ENCODE results near the gene EXOC6B.

Gene EXOC6B

DNA sequence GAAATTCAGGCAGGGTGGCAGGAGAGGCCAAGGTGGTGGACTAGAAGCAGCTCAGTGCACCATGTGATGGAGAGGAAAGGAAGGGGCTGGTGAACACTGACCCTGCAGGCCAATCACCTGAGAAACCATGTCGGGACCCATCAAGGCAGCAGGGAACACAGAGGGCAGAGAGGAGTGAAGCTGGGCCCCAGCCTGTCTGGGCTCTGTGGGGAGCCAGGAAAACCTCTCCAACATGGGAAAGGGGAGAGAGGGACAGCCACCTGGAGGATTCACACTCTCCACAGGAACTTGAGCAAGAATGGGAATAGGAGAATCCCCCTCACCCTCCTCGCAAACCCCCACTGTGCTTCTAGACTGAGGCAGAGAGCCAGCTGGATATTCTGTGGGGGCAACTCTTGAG lies 592.6 kb downstream of the EXOC6B start:
- ATAC-seq = no peak
- TF ChIP-seq ZNF8 (CRISPR knock-in tag; IDR thresholded peaks at IDR 0.05) = no peak

DNA sequence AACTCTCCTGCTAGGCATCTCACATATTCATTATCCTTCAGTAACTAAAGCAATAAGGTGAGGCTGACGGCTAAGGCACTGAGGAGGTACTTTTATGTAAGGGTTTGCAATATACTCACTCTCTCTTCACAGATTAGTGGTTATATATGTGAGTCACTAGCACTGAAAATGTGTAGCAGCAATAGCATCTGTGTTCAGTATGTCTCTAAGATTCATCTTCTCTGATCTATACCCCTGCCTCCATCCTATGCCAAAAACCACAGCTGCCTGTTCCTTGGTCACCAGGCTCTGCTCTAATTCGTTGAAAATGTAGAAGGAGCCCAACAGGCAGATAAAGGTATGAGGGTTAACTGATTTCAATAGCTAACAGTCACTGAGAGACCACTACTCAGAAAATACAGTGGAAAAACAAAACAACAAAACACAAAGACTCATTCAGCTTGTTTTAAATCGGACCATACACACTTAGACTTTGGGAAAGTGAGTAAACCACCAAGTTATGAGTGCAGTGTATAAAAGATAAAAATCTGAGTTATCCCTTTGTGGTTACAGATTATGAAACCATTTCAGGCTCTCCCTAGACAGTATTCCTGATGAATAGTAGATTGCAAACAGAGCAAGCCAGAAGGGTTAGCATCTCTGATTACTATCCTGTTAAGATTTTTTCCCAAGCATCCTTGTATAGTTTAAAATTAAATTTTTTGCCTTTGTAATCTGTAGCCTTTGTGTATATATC lies 602.8 kb downstream of the EXOC6B start:
- TF ChIP-seq ZNF70 (CRISPR knock-in tag; IDR thresholded peaks at IDR 0.05) = 0 out of 2 replicates have a peak, but pooled peaks have one; percentile 26
- no peak for TF ChIP-seq RARB (CRISPR knock-in tag; IDR thresholded peaks at IDR 0.05)
- peak; percentile 77; the same call in 1 of the 2 replicates for TF ChIP-seq TCF4 (CRISPR knock-in tag; IDR thresholded peaks at IDR 0.05; ENCODE audit: borderline replicate concordance)
- TF ChIP-seq ESRRG (CRISPR knock-in tag; IDR thresholded peaks at IDR 0.05) = no peak
- peak; percentile 39; the same call in 1 of the 2 replicates for TF ChIP-seq ZFP3 (CRISPR knock-in tag; IDR thresholded peaks at IDR 0.05)
- no peak for TF ChIP-seq CREB5 (CRISPR knock-in tag; IDR thresholded peaks at IDR 0.05; ENCODE audit: low read depth)
- TF ChIP-seq, protein P1, sequence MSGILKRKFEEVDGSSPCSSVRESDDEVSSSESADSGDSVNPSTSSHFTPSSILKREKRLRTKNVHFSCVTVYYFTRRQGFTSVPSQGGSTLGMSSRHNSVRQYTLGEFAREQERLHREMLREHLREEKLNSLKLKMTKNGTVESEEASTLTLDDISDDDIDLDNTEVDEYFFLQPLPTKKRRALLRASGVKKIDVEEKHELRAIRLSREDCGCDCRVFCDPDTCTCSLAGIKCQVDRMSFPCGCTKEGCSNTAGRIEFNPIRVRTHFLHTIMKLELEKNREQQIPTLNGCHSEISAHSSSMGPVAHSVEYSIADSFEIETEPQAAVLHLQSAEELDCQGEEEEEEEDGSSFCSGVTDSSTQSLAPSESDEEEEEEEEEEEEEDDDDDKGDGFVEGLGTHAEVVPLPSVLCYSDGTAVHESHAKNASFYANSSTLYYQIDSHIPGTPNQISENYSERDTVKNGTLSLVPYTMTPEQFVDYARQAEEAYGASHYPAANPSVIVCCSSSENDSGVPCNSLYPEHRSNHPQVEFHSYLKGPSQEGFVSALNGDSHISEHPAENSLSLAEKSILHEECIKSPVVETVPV (CRISPR knock-in tag; IDR thresholded peaks at IDR 0.05) = no peak
- no peak for TF ChIP-seq PPARA (CRISPR knock-in tag; IDR thresholded peaks at IDR 0.05; ENCODE audit: borderline replicate concordance)
- TF ChIP-seq, protein P2, sequence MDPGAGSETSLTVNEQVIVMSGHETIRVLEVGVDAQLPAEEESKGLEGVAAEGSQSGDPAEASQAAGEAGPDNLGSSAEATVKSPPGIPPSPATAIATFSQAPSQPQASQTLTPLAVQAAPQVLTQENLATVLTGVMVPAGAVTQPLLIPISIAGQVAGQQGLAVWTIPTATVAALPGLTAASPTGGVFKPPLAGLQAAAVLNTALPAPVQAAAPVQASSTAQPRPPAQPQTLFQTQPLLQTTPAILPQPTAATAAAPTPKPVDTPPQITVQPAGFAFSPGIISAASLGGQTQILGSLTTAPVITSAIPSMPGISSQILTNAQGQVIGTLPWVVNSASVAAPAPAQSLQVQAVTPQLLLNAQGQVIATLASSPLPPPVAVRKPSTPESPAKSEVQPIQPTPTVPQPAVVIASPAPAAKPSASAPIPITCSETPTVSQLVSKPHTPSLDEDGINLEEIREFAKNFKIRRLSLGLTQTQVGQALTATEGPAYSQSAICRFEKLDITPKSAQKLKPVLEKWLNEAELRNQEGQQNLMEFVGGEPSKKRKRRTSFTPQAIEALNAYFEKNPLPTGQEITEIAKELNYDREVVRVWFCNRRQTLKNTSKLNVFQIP (CRISPR knock-in tag; IDR thresholded peaks at IDR 0.05; ENCODE audit: borderline replicate concordance, low read depth) = no peak
- peak; percentile 67 for TF ChIP-seq ISL1 (CRISPR knock-in tag; IDR thresholded peaks at IDR 0.05)
- no peak for TF ChIP-seq ZNF565 (CRISPR knock-in tag; conservative IDR thresholded peaks at IDR 0.05; ENCODE audit: low read depth)
- TF ChIP-seq GLIS3 (CRISPR knock-in tag; IDR thresholded peaks at IDR 0.05) = no peak
- no peak for TF ChIP-seq ZFP30 (CRISPR knock-in tag; IDR thresholded peaks at IDR 0.05)
- TF ChIP-seq OSR1 (CRISPR knock-in tag; IDR thresholded peaks at IDR 0.05) = no peak
- no peak for TF ChIP-seq PATZ1 (CRISPR knock-in tag; IDR thresholded peaks at IDR 0.05; ENCODE audit: borderline replicate concordance)
- TF ChIP-seq CSDC2 (CRISPR knock-in tag; IDR thresholded peaks at IDR 0.05) = 0 out of 2 replicates have a peak, but pooled peaks have one; percentile 45
- no peak for TF ChIP-seq SNAI2 (CRISPR knock-in tag; IDR thresholded peaks at IDR 0.05)
- no peak for TF ChIP-seq ZC3H10 (CRISPR knock-in tag; IDR thresholded peaks at IDR 0.05)
- no peak for TF ChIP-seq ZNF8 (CRISPR knock-in tag; IDR thresholded peaks at IDR 0.05)
- no peak for TF ChIP-seq BACH2 (CRISPR knock-in tag; IDR thresholded peaks at IDR 0.05; ENCODE audit: borderline replicate concordance)
- TF ChIP-seq ARNTL (CRISPR knock-in tag; IDR thresholded peaks at IDR 0.05; ENCODE audit: borderline replicate concordance, low read depth) = no peak
- peak; percentile 93 for ATAC-seq

DNA sequence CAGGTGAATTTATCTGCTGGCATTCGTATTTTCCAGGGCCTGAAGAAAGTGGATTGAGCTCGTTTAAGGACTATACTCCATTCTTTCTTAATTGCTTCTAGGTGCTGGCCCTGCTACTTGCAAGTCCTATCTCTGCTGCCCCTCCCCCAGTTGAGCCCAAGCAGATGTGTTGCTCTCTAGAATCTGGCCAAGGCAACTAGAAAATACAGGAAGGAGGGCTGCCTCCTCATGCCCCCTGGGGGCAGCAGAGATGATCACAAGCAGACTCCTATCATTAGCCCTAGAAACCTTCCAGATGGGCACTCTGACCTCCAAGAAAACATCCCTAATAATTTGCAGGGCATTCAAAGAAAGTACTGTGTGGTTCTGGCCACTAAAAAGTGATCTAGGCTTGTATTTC lies 605.7 kb downstream of the EXOC6B start:
- peak; percentile 37; the same call in 1 of the 3 replicates for ATAC-seq
- TF ChIP-seq ZC3H10 (CRISPR knock-in tag; IDR thresholded peaks at IDR 0.05) (no peak), TCF4 (CRISPR knock-in tag; IDR thresholded peaks at IDR 0.05; ENCODE audit: borderline replicate concordance) (peak; percentile 17; the same call in 1 of the 2 replicates), ZNF70 (CRISPR knock-in tag; IDR thresholded peaks at IDR 0.05) (no peak), OSR1 (CRISPR knock-in tag; IDR thresholded peaks at IDR 0.05) (no peak), PPARA (CRISPR knock-in tag; IDR thresholded peaks at IDR 0.05; ENCODE audit: borderline replicate concordance) (no peak)
- TF ChIP-seq, protein P3, sequence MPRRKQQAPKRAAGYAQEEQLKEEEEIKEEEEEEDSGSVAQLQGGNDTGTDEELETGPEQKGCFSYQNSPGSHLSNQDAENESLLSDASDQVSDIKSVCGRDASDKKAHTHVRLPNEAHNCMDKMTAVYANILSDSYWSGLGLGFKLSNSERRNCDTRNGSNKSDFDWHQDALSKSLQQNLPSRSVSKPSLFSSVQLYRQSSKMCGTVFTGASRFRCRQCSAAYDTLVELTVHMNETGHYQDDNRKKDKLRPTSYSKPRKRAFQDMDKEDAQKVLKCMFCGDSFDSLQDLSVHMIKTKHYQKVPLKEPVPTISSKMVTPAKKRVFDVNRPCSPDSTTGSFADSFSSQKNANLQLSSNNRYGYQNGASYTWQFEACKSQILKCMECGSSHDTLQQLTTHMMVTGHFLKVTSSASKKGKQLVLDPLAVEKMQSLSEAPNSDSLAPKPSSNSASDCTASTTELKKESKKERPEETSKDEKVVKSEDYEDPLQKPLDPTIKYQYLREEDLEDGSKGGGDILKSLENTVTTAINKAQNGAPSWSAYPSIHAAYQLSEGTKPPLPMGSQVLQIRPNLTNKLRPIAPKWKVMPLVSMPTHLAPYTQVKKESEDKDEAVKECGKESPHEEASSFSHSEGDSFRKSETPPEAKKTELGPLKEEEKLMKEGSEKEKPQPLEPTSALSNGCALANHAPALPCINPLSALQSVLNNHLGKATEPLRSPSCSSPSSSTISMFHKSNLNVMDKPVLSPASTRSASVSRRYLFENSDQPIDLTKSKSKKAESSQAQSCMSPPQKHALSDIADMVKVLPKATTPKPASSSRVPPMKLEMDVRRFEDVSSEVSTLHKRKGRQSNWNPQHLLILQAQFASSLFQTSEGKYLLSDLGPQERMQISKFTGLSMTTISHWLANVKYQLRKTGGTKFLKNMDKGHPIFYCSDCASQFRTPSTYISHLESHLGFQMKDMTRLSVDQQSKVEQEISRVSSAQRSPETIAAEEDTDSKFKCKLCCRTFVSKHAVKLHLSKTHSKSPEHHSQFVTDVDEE (CRISPR knock-in tag; IDR thresholded peaks at IDR 0.05) = no peak
- TF ChIP-seq, protein P2 (CRISPR knock-in tag; IDR thresholded peaks at IDR 0.05; ENCODE audit: borderline replicate concordance, low read depth) = no peak

All from SK-N-SH treated with all-trans-retinoic acid at 6 μM for 48 hours (cell line).